GM10266 (cell line): ENCODE data around the gene SERP2.

ENCODE experiments used
- DNase-seq: peaks from one replicate; pipeline ENCODE4 v3.0.0; 2012; ENCODE audit errors: extremely low spot score
- CTCF ChIP-seq: IDR thresholded peaks from 2 replicates; pipeline ENCODE4 v1.5.1; 2012; ENCODE audit warnings: mild to moderate bottlenecking, low read depth; ENCODE audit not compliant: control insufficient read depth, insufficient read depth; ENCODE audit errors: missing control alignments

SERP2 gene

GRCh38 chr13:44403461-44404056, 29.9 kb downstream of the SERP2 start:
- no peak for TF ChIP-seq CTCF
- no peak for DNase-seq

- no peak for DNase-seq
- no peak for TF ChIP-seq CTCF
These were observed 30.9 kb downstream of the SERP2 start for GRCh38 chr13:44404261-44405132.

GRCh38 chr13:44406617-44407016, 33.0 kb downstream of the SERP2 start:
- no peak for DNase-seq
- TF ChIP-seq CTCF, result no peak

GRCh38 chr13:44407379-44407778, 33.8 kb downstream of the SERP2 start:
- no peak for TF ChIP-seq CTCF
- DNase-seq, result no peak

- TF ChIP-seq CTCF, result no peak
- DNase-seq, result no peak
These were observed 34.3 kb downstream of the SERP2 start for GRCh38 chr13:44407891-44408290.

GRCh38 chr13:44409595-44409994, 36.0 kb downstream of the SERP2 start:
- no peak for DNase-seq
- no peak for TF ChIP-seq CTCF

GRCh38 chr13:44410328-44410859, 36.8 kb downstream of the SERP2 start:
- no peak for TF ChIP-seq CTCF
- DNase-seq, result no peak
